ENCODE results near the gene IPO4. TPM values are rescaled to one million over a fixed set of nuclear protein-coding genes. Genes with fewer than 3 reads are reported as not detected.

The IPO4 gene
- total and polyA plus RNA-seq, 2 of the 13 experiments (the other 11 are each of a cell fraction or from before 2014, with no cell fraction given) = 39.0 to 179 TPM

GRCh38 chr14:24232645-24233537, 44.3 kb upstream of the IPO4 start, which contains the start of gene GMPR2 (continued):
- TF ChIP-seq ZNF530 (CRISPR knock-in tag; IDR thresholded peaks at IDR 0.05; ENCODE audit: low read depth) (peak; percentile 7; the same call in 1 of the 2 replicates), CBX2 (IDR thresholded peaks at IDR 0.05; ENCODE audit: low read depth, low read length) (no peak), CBX2 (CRISPR knock-in tag; IDR thresholded peaks at IDR 0.05; ENCODE audit: low read depth) (no peak), NAIF1 (CRISPR knock-in tag; IDR thresholded peaks at IDR 0.05; ENCODE audit: borderline replicate concordance) (0 out of 2 replicates have a peak, but pooled peaks have one; percentile 20), NCOA2 (CRISPR knock-in tag; IDR thresholded peaks at IDR 0.05) (no peak; the same call in 1 of the 2 replicates), THYN1 (CRISPR knock-in tag; IDR thresholded peaks at IDR 0.05; ENCODE audit: borderline replicate concordance, low read depth) (0 out of 2 replicates have a peak, but pooled peaks have one; percentile 51), ZNF761 (CRISPR knock-in tag; conservative IDR thresholded peaks at IDR 0.05) (peak; percentile 98; the same call in 1 of the 2 replicates), ZNF224 (CRISPR knock-in tag; IDR thresholded peaks at IDR 0.05) (peak; percentile 65), ZNF121 (CRISPR knock-in tag; IDR thresholded peaks at IDR 0.05) (peak; percentile 52), ZSCAN25 (CRISPR knock-in tag; IDR thresholded peaks at IDR 0.05) (peak; percentile 61; the same call in 1 of the 2 replicates), ZNF34 (CRISPR knock-in tag; IDR thresholded peaks at IDR 0.05; ENCODE audit: borderline replicate concordance) (peak; percentile 93; the same call in 1 of the 2 replicates), ZNF136 (CRISPR knock-in tag; IDR thresholded peaks at IDR 0.05; ENCODE audit: low read depth) (peak; percentile 61), ARNTL (CRISPR knock-in tag; IDR thresholded peaks at IDR 0.05) (peak; percentile 75), FOSL1 (CRISPR knock-in tag; IDR thresholded peaks at IDR 0.05; ENCODE audit: borderline replicate concordance) (no peak; the same call in 1 of the 2 replicates), ZNF547 (CRISPR knock-in tag; IDR thresholded peaks at IDR 0.05) (peak; percentile 92), AGO1 (IDR thresholded peaks at IDR 0.05; ENCODE audit: low read depth, low read length, poor library complexity, severe bottlenecking) (no peak), ZC3H4 (CRISPR knock-in tag; IDR thresholded peaks at IDR 0.05; ENCODE audit: borderline replicate concordance) (peak; percentile 64; the same call in 1 of the 2 replicates), ZBTB38 (CRISPR knock-in tag; IDR thresholded peaks at IDR 0.05) (peak; percentile 66), ZSCAN21 (CRISPR knock-in tag; IDR thresholded peaks at IDR 0.05; ENCODE audit: borderline replicate concordance) (peak; percentile 93), E2F1 (CRISPR knock-in tag; IDR thresholded peaks at IDR 0.05) (peak; percentile 89), ELF3 (CRISPR knock-in tag; IDR thresholded peaks at IDR 0.05) (peak; percentile 71), PTBP1 (IDR thresholded peaks at IDR 0.05; ENCODE audit: low read depth, low read length, poor library complexity, severe bottlenecking) (no peak)
- TF ChIP-seq, protein P1, sequence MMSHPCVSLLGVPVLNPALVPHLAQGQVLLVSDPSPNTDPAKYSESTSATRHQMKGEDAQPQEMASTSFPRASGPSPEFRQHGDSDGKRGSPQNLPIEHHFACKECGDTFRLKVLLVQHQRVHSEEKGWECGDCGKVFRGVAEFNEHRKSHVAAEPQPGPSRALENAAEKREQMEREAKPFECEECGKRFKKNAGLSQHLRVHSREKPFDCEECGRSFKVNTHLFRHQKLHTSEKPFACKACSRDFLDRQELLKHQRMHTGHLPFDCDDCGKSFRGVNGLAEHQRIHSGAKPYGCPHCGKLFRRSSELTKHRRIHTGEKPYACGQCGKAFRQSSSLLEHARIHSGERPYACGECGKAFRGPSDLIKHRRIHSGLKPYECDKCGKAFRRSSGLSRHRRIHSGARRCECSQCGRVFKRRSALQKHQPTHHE (CRISPR knock-in tag; IDR thresholded peaks at IDR 0.05; ENCODE audit: borderline replicate concordance) = peak; percentile 97
- TF ChIP-seq, protein P2, sequence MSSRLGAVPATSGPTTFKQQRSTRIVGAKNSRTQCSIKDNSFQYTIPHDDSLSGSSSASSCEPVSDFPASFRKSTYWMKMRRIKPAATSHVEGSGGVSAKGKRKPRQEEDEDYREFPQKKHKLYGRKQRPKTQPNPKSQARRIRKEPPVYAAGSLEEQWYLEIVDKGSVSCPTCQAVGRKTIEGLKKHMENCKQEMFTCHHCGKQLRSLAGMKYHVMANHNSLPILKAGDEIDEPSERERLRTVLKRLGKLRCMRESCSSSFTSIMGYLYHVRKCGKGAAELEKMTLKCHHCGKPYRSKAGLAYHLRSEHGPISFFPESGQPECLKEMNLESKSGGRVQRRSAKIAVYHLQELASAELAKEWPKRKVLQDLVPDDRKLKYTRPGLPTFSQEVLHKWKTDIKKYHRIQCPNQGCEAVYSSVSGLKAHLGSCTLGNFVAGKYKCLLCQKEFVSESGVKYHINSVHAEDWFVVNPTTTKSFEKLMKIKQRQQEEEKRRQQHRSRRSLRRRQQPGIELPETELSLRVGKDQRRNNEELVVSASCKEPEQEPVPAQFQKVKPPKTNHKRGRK (CRISPR knock-in tag; IDR thresholded peaks at IDR 0.05) = no peak; the same call in 1 of the 2 replicates

Data from HepG2 (cell line).